GM19193 (cell line): ENCODE data around the gene MACROD2.

ENCODE experiments used
- POLR2A ChIP-seq: IDR thresholded peaks from 4 replicates; pipeline ENCODE4 v1.6.1; 2011; ENCODE audit not compliant: insufficient read depth, insufficient read length; ENCODE audit errors: extremely low read depth

The MACROD2 gene

DNA sequence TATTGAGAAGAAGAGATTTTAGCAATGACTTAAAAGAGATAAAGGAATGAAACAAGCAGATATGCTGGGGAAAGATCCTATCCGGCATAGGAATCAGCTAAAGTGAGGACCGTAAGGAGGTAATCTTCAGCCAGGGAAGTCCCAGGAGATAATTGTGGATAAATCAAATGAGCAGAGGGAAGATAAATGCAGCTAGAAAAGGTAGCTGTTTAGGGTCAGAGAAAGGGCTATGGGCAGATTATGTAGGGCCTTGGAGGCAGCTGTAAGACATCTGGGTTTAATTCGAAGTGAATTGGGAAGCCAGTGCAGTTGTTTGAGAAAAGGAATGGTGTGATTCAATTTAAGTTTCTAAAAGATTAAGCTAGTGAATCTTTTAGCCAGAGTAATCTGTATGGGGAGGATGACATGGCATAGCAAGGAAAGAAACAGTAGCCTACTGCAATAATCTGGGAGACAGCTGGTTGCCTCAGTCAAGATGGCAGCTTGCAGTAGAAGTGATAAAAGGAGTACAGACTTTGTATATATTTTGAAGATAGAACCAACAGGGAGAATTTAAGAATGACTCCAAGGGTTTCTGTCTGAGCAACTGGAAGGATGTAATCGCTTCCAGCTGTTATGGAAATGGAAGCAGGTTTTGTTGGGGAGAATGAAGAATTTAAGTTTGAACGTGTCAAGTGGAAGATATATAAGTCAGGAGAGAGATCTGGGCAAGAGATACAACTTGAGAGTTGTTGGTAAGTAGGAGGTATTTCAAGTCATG is 894.4 kb downstream of the MACROD2 start:
- no peak for TF ChIP-seq POLR2A

DNA sequence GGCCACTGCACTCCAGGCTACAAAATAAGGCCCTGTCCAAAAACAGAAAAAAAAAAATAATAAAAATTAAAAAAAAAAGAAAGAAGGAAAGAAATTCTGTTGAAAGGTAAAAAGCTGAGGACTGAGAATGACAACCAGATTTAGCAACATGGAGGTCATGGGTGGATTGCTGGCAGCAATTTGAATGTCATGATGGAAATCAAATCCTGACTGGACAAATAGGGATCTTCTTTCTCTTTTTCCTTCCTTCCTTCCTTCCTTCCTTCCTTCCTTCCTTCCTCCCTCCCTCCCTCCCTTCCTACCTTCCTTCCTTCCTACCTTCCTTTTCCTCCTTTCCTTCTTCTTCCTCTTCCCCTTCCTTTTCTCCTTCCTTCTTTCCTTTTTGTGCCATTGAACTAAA is 895.4 kb downstream of the MACROD2 start:
- no peak for TF ChIP-seq POLR2A

DNA sequence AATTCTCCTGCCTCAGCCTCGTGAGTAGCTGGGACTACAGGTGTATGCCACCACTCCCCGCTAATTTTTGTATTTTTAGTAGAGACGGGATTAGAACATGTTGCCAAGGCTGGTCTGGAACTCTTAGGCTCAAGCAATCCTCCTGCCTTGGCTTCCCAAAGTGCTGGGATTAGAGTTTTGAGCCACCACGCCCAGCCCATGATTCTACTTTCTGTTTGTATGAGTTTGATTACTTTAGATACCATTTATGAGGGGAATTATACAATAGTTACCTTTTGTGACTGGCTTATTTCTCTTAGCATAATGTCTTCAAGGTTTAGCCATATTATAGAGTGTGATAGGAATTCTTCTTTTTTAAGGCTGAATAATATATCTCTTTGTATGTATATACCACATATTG is 897.5 kb downstream of the MACROD2 start:
- TF ChIP-seq POLR2A = no peak

DNA sequence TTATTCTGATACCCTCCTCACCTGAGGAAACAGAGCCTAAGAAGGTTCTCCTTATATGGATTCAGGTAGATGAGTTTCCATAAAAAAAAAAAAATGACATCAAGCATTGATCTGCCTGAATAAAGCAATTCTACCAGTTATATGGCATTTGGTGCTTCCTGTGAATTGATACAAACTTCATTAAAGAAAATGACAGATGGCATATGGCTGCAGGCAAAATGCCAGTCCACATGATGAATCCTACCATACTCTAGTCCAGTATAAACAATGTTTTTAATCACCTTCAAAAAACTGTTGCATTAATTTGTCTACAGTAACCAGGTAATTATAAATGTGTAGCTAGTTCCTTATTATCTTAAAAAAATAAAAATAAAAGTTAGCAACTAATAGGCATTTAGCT is 901.3 kb downstream of the MACROD2 start:
- TF ChIP-seq POLR2A = no peak

DNA sequence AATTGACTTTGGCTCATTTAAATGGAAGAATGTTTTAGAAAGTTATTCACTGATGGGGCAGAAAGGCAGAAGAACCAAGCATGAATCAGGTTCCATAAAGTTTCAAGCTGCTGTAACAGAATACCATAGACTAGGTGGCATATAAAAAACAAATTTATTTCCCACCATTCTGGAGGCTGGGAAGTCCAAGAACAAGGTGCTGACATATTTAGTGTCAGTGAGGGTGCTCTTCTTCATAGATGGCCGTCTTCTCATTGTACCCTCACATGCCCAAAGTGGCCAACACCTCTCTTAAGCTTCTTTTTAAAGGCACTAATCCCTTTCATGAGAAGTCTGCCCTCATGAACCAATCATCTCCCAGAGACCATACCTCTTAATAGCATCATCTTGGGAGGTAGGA is 902.3 kb downstream of the MACROD2 start:
- no peak for TF ChIP-seq POLR2A

DNA sequence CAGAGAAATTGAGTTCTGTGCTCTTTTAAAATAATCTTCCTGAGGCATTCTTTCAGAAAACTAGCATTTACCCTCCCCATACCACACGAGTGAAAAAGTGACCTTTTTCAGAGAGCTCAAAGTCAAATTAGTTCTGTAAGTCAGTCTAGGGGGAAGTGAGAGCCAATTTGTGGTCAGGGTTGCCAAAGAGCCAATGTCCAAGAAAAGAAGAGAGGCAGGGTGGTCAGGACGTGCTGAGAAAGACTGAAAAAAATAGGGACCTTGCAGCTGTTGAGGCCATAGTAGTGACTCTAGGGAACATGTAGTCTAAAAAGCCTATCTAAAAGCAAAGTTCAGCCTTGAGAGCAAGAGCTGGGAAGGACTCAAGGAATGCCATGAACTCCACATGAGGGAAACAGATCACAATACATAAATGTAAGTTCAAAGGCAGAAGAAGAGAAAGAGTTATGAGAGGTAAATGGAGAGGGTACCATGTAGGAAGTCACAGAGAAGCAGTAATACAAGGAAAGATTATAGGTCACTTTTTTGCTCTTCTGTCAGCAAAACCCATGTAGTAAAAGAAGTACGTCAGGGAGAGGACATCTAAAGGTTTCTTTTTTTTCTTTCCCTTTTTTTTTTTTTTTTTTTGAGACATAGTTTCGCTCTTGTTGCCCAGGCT is 907.2 kb downstream of the MACROD2 start:
- no peak for TF ChIP-seq POLR2A

DNA sequence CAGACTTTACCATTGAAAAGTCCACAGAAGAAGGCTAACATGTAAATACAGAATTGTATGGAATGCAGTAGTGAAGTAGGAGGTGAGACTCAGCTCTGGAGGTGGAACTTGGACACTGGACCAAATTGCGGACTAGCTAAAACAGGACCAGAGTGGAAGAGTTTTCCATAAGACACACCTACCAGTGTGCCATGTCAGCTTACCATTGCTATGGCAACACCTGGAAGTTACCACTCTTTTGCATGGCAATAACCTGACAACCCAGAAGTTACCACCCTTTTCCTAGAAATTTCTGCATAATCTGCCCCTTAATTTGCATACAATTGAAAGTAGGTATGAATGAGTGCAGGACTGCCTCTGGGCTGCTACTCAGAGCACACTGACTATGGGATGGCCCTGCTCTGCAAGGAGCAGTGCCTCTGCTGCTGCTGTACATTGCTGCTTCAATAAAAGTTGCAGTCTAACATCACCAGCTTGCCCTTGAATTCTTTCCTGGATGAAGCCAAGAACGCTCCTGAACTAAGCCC is 911.7 kb downstream of the MACROD2 start:
- TF ChIP-seq POLR2A = no peak

DNA sequence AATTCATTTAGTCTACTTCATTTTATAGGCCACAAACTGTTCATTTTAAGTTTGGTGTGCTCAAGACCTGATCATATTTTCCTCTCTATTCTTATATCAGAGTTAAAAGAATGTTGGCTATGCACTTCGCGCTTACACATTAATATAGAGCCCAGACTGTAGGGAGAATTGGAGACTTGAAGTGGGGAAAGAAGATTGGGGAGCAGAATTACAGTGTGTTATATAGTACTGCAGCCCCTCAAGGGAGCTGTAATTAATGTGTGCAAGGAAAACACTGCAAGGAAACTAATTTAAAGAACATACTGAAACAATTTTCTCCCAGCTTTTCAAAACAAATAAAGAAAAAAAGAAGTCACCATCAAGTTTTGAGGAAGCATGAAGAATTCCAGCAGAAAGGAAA is 914.8 kb downstream of the MACROD2 start:
- TF ChIP-seq POLR2A = no peak

DNA sequence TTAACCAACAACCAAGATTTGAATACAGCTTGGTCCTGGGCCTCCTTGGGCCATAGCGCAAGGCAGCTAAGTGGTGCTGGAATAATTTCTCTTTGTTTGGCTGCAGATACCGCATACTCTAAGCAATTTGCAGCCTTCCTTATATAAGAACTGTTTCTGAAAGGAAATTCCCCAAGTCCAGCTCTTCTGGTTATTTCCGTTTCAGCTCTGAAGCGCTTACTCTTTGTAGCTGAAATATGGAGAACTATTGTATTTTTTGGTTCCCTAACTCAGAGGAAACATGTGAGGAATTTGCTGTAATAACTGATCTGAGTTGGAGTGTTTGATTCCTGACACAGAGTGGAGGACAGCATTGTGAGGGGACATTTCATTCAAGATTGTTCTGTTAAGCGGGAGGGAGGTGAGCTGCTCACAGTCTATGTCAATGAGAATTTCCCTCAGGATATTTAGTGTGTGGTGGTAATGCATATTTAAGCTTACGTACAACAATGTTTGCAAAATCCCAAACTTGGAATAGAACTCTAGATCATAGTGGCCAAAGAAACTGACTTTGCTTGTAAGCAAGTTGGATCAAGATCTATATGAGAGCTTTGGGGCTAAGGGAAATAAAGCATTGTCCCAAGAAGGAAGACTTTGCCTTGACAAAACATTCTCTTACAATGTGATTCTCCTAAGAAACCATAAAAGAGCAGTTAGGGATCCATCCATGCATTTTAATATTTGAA is 918.7 kb downstream of the MACROD2 start:
- no peak for TF ChIP-seq POLR2A

DNA sequence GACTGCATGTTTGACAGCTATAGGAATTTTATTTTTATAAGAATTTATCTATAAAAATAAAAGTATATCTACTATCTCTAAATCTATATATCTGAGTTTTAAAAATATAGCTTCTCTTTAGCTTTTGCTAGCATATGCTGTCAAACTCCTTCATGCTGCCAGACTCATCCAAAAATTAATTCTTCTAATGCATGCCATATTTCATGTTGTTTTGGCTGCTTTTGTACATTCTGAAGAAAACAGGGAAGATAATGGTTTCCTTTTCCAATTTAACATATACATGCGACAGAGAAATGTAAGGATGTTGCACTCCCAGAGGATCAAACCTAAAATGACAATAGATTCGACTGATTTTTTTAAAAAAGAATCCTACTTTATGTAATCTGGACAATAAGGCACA is 919.3 kb downstream of the MACROD2 start:
- no peak for TF ChIP-seq POLR2A

DNA sequence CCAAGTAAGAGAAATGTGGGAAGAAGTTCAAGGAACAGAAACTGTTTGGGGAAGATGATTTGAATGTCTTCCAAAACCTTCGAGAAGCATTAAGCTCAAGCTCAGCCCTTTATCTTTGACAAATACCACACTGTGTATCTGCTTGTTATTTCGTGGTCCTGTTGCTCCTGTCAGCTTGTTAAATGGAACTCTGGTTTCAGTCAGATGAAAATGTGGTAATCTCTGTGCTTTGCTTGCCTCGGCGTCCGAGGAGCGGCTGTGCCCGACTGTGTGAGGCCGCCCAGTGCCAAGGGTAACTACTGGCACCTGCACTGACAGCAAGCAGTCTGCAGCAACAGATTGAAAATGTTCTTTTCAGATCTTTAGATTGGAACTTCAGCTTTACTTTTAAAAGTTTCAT is 920.0 kb downstream of the MACROD2 start:
- TF ChIP-seq POLR2A = no peak

DNA sequence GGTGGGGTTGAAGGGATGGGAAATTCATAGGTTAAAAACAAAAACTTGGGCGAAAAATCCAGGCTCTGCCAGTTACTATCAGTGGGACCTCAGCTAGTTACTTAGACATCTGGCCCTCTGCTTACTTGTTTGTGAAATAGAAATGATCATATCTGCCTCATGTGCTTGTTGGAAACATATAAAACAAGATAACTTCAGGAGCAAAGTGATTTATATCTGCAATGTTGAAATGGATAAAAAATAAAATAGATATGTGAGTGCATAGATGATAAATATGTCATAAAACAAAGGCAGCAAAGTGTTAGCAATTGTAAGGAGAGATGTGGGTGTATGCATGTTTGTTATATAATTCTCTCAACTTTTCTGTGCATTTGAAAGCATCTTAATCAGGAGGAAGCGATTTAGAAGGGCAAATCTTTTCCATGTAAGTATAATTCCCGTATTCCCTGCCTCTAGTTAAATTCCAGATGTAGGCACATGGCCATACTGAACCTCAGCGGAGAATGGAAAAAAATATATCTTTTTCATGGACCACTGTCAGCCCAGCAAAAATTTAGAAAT is 921.1 kb downstream of the MACROD2 start:
- TF ChIP-seq POLR2A = no peak

DNA sequence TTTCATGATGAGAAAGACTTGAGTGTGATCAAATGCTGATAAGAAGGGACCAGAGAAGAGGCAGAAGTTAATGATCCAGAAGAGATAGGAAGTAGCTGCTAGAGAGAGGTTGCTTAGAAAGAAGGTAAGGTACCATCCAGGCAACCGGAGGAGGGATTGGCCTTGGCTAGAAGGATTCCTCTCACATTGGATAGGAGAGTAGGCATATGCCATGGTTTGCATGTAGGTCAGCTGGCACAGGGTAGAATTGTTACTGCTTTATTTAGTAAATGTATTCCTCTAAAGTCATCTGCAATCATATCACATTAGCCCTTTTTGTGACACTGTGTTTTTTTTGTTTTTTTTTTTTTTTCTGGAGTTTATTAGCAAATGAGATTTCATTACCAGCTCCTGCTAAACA is 923.0 kb downstream of the MACROD2 start:
- TF ChIP-seq POLR2A = no peak

DNA sequence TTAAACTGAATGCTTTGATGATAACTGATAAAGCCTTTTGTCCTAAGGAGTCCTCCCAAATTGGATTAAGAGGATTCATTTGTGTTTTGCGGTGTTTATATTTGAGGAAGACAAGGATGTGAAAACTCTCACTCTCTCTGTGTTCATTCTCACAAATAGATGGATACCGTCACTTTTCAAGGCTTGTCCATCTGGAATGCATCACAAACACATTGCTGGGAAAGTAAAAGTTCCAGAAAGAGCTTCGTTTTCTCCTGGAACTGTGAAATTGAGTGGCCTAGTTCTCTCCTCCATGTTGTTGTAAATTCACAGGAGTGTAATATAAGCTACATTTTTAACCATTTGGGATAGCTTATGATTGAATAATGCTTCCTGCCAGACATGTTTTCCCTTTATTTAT is 923.7 kb downstream of the MACROD2 start:
- TF ChIP-seq POLR2A = no peak

DNA sequence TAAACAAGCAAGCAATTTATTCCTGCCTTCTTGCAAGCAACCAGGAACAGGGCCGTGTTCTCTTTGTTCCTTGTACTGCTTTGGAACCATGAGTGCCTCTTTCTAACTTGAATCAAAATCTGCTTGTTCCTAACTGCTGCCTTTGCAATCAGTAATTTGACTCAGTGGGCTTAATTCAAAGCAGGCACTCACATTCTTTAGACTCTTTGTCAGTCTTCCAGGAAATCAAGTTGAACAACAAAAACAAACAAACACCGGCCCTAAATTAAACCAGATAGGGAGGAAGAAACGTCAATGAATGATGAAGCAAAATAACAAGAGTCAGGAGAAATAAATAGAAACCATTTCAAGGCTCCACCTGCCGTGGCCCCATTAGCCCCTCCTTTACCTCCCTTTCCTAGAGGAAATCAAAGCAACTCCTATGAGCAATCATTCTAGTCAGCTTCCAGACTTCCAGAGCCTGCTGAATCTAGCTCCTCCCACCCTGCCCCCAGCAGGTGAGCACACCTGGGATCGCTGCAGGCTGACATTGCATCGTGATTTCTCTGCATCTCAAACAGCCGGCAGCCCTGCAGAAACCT is 924.3 kb downstream of the MACROD2 start:
- TF ChIP-seq POLR2A = no peak
